PC-3 (cell line): ENCODE measurements around the gene SURF4.

Source experiments
- CTCF ChIP-seq: fragments of 300-600 bp; sonication (generic); conservative IDR thresholded peaks from 2 replicates; pipeline ENCODE4 v1.5.1; 2017; ENCODE audit warnings: antibody characterized with exemption, low read depth, mild to moderate bottlenecking, low read length
- EZH2 ChIP-seq: fragments of 300-600 bp; sonication (generic); IDR thresholded peaks from one replicate; pipeline ENCODE4 v1.6.1; 2017; ENCODE audit warnings: antibody characterized with exemption, mild to moderate bottlenecking, low read length; ENCODE audit not compliant: unreplicated experiment

GRCh38 chr9:133334161-133334560 lies 41.7 kb downstream of the SURF4 start:
- TF ChIP-seq CTCF (no peak), EZH2 (no peak)
